Left renal cortex interstitium (tissue), 4 donors: ENCODE results near the gene LRRK1. TPM values are rescaled to one million over a fixed set of nuclear protein-coding genes. Genes with fewer than 3 reads are reported as not detected.

Source experiments
- DNase-seq, 4 donors: peaks; one replicate each; pipeline ENCODE4 v3.0.0-alpha.2; 2013; ENCODE audit warnings: low read depth in 4 of 4, low spot score in 2 of 4, missing footprints in 1 of 4
- polyA plus RNA-seq, 4 donors: library from polyadenylated mRNA; unstranded; fragments of 120-200 nt; gene quantifications; one replicate each; pipeline ENCODE4 v1.2.1, GENCODE V29; 2013; ENCODE audit not compliant: insufficient read length in 4 of 4

LRRK1 gene
- polyA plus RNA-seq, 4 donors, result 2.9 to 6.2 (median 3.8) TPM

GRCh38 chr15:100931143-100931890, 12.2 kb downstream of the LRRK1 start:
- no peak for DNase-seq

DNA sequence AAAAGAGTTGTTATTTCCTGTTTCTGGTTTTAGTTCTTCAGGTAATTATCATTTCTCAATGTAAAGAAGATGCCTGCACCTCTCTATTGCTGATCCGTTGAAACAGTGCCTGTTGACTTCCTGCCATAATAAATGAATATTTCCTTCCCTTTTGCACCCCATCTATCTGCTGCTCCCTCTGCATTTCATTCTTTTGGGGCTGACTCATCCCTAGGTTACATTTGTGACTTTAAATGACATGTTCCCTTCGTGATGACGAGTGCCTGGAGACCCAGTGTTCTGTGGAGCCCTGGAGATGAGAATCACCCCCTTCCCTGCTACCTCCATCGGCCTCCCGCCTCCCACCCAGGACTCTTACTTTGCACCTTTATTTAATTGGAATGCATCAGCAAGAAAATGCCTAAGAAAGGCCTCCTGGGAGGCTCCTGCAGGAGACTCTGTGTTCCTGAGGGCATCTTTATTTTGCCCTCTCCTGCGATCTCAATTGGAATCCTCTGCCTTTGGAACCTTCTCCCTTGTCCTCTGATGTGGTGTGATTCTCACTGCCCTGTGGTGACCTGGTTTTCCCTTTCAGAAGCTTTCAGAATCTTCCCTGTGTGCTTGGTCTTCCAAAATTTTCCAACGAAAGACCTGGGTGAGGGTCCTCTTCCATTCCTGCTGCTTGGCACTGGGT, 13.7 kb downstream of the LRRK1 start:
- no peak for DNase-seq

DNA sequence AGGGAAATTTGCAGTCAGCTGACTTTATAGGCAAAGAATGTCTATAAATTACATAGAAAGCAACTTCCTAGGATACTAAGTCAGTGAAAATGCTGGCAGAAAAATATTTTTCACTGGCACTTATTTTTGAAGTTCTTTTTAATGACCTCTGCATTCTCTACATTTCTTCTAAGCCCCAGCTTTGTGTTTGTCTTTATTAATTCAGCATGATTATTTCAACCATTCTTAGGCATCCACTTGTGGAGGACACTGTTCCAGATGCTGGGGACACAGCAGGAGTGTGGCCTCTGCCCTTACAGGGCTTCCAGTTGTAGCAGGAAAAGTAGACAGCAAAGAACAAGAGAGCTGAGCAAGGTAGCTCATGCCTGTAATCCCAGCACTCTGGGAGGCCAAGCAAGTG, 15.0 kb downstream of the LRRK1 start:
- DNase-seq, result no peak

DNA sequence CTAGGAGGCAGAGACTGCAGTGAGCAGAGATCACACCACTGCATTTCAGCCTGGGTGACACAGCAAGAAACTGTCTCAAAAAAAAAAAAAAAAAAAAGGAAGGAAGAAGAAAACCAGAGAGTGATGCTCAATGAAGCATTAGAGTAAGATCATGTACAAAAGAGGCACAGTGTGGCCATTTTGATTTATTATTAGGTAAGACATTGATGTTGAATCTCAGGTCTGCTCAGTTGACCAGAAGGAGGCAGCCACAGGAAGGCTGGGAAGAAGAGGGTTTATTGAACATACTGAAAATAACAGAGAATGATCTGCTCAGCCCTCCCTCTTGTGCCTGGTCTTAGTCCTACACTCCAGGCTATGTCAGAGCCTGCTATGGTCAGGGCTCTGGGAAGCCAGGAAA, 15.6 kb downstream of the LRRK1 start:
- DNase-seq, result no peak

DNA sequence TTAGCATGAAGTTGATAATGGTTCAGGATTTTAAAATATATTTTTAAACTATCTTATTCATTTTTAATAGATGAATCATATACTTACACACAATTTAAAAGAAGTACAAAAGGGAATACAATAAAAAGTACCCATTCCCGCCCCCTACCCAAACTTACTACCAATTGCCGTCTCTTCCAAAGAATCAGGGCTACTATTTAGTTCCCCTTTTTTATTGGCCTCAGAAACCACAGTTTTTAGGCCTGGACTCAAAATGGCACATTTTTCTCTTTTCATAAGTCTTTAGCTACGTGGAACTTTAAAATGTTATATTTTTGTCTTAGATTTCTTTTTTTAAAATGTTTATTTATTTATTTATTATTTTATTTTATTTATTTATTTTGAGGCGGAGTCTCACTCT, 18.0 kb downstream of the LRRK1 start:
- no peak for DNase-seq

DNA sequence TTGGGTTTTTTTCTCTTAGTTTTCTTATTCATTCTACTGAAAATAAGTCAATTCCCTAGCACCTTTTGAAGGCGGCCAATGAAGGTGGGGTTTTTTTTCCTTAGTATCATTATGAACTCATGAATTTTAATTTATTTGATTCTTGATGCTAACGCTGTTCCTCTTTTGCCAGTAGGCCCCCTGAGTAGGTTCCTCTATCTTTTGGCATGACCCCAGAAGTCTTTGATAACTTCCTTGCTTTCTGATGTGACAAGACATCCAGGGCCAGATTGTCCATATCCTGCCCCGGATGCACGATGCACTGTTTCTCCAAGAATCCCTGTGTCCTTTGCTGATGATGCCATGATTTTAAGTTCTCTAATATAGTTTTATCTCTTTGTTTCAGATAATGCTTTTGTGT, 20.6 kb downstream of the LRRK1 start:
- no peak for DNase-seq

DNA sequence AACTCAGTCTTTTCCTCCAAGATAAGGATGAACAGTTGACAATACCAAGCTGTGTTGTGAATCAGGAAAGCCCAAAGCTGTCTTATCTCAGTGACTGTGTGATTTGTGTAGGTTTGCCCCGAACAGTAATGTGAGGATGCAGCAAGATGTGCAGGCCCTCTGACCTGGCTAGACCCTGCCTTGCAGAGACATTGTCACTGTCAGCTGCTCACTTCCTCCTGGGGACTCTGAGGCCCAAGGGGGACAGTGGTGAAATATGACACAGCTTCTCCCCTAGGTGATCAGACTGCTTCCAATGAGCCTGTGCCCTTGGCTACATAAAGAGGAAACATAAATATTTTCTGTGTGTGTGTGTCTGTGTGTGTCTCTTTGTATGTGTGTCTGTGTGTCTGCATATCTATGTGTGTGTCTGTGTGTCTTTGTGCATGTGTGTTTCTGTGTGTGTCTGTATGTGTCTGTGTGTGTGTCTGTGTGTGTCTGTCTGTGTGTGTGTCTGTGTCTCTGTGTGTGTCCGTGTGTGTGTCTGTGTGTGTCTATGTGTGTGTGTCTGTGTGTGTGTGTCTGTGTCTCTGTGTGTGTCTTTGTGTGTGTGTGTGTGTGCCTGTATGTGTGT, 21.7 kb downstream of the LRRK1 start:
- no peak for DNase-seq

DNA sequence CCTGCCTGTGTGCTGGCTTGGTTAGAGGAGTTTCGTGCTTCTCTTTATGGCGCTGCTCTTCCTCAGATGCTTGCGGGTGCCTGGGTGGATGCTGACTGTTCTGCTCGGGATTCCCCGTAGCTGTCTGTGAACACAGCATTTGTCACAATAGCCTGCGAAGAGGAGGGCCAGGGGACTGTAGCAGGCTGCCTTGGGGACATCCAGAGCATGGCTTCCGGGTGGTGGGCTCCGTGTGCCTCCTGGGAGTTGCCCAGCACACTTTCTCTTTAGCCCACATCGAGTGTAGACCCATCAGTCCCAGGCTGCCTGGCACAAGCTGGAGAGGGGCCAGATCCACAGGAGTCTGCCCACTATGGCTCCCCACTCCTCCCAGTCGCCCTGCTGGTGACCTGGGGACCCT, 22.4 kb downstream of the LRRK1 start:
- DNase-seq, result no peak

DNA sequence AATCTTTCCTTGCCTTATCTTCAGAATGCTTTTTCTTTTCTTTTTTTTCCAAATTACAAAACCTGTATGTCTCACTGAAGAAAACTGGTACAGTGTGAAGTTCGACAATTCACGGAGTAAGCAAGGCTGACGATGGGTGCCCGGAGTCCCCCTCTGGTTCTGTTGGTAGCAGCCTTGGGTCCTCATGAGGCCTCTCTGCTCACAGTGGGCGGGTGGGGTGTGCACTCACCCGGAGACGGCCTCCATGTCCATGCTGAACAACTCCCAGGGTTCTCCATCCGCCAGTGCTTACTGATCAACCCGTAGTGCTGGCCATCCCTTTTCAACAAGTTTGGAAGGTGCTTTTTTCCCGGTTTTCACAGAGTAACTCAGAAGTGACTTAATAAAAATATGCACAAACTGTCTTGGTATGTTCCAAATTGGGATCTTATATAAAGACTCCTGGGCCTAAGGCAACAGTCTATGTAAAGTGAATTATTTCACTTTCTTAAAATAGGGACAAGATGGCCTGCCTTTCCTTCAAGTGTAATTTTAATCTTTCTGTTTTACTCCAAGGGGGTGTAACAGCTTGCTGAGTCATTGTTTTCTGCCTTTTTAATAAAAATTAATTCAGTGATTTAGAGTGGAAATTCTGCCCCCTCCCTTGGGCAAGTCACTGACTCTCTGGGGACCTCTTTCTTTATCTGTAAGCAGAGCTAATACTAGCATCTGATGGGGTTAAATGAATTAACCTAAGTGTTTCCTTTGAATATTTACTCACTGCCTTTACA, 23.7 kb downstream of the LRRK1 start:
- no peak for DNase-seq

- DNase-seq, result no peak
Observed at GRCh38 chr15:100944244-100944895, 25.2 kb downstream of the LRRK1 start.

DNA sequence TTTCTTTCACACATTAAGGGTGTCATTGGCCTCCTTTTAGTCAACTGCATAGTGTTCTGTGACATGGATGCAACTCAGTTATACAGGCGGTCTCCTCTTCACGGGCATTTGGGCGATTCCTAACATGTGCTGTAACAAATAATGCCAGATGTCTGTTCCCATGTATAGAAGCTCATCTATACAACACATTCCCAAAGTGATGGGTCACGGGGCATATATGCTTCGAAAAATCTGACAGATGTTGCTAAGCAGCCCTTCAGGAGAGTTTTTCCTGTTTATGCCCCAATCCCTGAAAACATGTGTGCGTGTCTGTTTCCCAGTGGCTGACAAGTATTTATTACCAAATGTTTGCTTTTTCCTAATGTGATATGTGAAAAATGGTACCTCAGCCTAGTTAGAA, 25.8 kb downstream of the LRRK1 start:
- no peak for DNase-seq

- DNase-seq, result no peak
Observed at GRCh38 chr15:100947760-100948429, 28.7 kb downstream of the LRRK1 start.

DNA sequence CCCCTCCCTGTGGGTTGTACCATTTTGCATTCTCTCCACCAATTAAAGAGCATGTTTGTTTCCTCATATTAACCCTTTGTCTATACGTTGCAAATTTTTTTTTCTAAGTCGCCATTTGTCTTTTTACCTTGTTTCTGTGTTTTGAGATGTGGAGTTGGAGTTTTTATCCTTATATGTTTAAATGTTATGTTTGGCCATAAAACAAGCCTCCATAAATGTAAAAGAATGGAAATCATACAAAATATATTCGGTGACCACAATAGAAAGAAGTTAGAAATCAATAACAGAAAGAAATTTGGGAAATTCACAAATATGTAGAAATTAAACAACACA, 29.2 kb downstream of the LRRK1 start:
- no peak for DNase-seq

DNA sequence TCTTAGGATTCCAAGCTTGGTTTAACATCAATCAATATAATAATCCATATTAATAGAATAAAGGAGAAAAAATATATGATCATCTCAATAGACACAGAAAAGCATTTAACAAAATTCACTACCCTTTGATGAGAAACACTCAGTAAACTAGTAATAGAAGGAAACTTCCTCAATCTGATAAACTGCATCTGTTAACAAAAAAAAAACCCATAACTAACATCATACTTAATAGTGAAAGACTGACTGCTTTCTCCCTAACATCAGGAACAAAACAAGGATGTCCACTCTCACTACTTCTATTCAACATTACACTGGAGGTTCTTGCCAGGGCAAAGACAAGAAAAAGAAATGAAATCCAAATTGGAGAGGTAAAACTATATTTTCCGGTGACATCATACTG, 30.5 kb downstream of the LRRK1 start:
- DNase-seq, result no peak

GRCh38 chr15:100951965-100952364, 32.8 kb downstream of the LRRK1 start:
- DNase-seq, result no peak

GRCh38 chr15:100952566-100952965, 33.4 kb downstream of the LRRK1 start:
- no peak for DNase-seq

DNA sequence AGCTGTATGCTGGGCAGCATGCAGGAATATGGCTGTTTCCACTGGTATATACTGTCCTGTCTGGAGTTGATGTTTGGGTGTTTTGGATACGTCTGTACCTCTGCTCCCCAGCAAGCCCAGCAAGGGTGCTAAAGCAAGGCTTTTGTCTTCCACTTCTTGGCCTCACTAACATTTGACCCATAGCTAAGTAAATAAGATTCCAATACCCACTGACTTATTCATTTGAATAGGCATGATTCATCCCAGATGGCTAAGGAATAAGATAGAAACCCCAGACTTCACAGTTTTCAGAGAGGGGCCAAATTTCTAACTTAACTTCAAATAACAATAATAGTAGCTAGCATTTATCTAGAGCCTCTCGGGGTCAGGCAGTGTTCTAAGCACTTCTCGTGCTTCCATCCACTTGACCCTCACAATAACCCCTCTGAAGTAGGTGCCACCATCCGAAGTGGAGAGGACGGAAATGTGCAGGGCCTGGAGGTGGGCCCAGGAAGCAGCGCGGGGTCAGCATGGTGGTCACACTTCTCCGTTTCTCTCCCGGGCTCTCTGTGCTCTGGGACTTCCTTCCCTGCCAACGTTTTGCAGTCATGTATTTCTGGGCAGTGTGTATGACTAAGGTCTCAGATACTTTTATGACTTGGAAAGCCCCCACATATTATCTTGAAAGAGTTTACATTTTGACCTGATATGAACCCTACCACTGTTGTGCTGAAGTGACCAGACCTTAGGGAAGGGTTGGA, 39.3 kb downstream of the LRRK1 start:
- no peak for DNase-seq

DNA sequence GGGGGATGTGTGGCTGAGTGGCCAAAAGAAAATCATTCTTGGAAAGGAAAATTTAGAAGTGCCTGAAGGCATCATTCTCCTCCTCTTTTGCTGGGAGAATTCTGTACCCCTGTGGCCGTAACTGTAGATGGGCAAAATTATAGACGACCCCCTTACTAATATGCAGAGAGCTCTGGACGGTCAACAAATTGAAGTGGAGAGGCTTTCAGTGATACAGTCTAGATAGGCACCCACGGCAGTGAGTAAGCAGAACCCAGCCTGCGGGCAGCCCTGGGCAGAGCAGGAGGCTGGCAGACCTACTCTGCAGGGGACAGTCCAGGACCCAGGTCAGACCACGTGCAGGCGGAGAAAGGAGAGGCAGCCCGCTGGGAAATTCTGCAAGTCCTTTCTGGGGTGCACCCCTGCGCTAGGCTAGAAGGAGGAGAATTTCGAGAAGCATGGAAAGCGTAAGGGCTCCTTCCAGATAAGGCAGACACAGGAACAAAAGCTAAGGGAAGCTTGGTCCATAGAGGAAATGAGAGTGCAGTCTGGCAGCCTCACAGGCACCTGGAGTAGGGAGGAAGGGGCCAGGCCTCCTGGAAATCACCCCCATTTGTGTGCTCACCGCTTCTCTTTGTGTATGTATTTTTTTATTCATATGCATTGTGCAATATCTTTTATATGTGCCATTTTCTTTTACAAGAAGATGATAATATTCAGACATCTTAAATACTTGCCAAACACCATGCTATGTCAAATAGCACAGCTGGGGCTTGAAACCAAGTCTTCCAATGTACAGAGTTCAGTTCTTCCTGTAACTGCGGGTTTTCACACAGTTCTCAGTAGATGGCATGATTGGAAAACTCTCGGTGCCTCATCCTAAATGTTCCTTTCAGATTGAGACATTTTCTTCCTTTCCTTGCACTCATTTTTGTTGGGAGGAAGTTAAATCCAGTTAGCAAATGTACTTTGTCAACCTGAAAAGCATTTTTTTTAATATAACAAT, 40.2 kb downstream of the LRRK1 start:
- DNase-seq, result no peak
